ENCODE measurements around the gene EPHB2.

- TF ChIP-seq EZH2 (IDR thresholded peaks at IDR 0.05; ENCODE audit: insufficient read depth, poor library complexity, severe bottlenecking) (no peak), EZH2phosphoT487 (IDR thresholded peaks at IDR 0.05; ENCODE audit: insufficient read depth, low read depth) (no peak)
Observed at GRCh38 chr1:22837332-22837731, 126.7 kb downstream of the EPHB2 start.

All from GM23248 (cell line).